ENCODE measurements around the gene C10orf105. TPM values are rescaled to one million over a fixed set of nuclear protein-coding genes. Genes with fewer than 3 reads are reported as not detected.

The C10orf105 gene
- total RNA-seq, 4 donors from 2014 or later: 0.07 to 1.2 TPM; not detected in 2

DNA sequence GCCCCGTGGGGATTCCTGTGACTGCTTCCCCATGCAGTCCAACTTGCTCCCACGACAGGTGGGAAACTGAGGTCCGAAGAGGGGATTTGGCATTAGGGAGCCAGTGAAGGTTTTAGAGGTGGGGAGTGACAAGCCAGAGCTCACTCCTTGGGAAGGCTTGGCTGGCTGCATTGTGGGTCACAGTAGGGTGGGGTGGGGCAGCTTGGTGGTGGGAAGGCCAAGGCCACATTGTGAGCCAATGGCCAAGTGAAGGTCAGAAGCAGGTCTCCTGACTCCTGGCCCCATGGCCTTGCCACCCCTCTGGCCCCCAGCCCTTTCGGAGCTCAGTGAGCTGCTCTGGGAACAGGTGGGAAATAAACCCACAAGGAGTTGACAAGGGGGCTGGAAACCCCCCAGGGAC, 2.5 kb downstream of the C10orf105 start:
- no peak for DNase-seq
- Histone ChIP-seq H3K27me3 (no peaks in the 10 kb centered on the region), H3K4me1 (peaks cover 17 to 51% of the 10 kb centered on the region in 2 donors), H3K4me3 (no peak overlapping the region), H3K27ac (peak overlapping the region; percentile 28 to 67), H3K36me3 (no peaks in the 10 kb centered on the region), H3K9me3 (no peaks in the 10 kb centered on the region)
- TF ChIP-seq POLR2A (IDR thresholded peaks at IDR 0.05) (no peak), CTCF (IDR thresholded peaks at IDR 0.05) (no peak)
- intact Hi-C loops (cut with DNase I; ENCODE audit: low total_unique reads): no loop called here

DNA sequence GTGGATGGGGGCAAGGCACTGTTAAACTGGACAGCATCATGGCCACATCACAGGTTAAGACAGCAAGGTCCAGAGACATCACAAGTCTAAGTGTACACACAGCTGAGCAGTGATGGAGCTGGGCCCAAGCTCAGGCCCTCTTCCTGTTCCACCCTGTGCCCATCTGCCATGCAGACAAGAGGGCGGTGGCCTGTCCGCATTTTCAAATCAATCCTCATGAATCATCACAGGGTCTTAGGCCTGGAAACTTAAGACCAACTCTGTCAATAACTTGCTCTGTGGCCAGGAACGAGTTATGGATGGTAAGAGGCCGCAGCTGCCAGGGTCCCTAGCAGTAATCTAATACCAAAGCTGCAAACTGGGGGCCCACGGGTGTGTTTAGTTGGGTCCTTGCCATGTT, 3.2 kb downstream of the C10orf105 start:
- intact Hi-C loops (cut with DNase I; ENCODE audit: low total_unique reads): no loop called here
- no peaks in the 10 kb centered on the region for H3K36me3 ChIP-seq
- H3K4me3 ChIP-seq: no peak overlapping the region
- no peak for DNase-seq
- no peaks in the 10 kb centered on the region for H3K27me3 ChIP-seq
- H3K4me1 ChIP-seq: peaks cover 17 to 51% of the 10 kb centered on the region in 2 donors
- no peaks in the 10 kb centered on the region for H3K9me3 ChIP-seq
- H3K27ac ChIP-seq: peak overlapping the region in 1 of 2 donors; percentile 95
- TF ChIP-seq POLR2A (IDR thresholded peaks at IDR 0.05): no peak
- TF ChIP-seq CTCF (IDR thresholded peaks at IDR 0.05): no peak

- intact Hi-C loops (cut with DNase I; ENCODE audit: low total_unique reads): no loop called here
- H3K4me3 ChIP-seq: no peak overlapping the region
- peak overlapping the region in 1 of 2 donors; percentile 95 for H3K27ac ChIP-seq
- H3K36me3 ChIP-seq: no peaks in the 10 kb centered on the region
- no peaks in the 10 kb centered on the region for H3K27me3 ChIP-seq
- H3K9me3 ChIP-seq: no peaks in the 10 kb centered on the region
- H3K4me1 ChIP-seq: peaks cover 17 to 51% of the 10 kb centered on the region in 2 donors
- no peak for TF ChIP-seq POLR2A (IDR thresholded peaks at IDR 0.05)
- TF ChIP-seq CTCF (IDR thresholded peaks at IDR 0.05): no peak
- no peak for DNase-seq
Observed at GRCh38 chr10:71715860-71716259, 3.7 kb downstream of the C10orf105 start.

DNA sequence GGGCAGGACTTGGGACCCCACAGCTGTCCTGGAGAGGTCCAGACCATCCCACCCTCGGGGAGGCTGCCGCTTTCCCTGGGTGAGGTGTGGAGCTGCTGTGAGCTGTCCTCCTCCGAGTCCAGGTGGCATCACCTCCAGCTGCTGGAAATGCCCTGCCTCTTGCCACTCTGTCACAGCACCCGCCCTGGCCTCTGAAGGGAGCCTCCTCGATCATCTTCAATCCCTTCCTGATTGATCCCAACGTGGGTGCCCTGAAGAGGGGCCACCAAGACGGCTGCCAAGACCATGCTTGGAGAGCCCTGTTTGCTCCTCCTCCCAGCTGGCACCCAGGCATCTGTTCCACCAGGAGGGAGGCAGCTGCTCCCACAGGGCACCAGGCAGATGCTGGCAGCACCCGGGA, 4.6 kb downstream of the C10orf105 start:
- no peak for DNase-seq
- Histone ChIP-seq H3K4me1 (peaks cover 17 to 51% of the 10 kb centered on the region in 2 donors), H3K27ac (peak overlapping the region; percentile 94 to 95), H3K36me3 (no peaks in the 10 kb centered on the region), H3K27me3 (no peaks in the 10 kb centered on the region), H3K9me3 (no peaks in the 10 kb centered on the region), H3K4me3 (no peak overlapping the region)
- intact Hi-C loops (cut with DNase I; ENCODE audit: low total_unique reads): no loop called here
- no peak for TF ChIP-seq CTCF (IDR thresholded peaks at IDR 0.05)
- TF ChIP-seq POLR2A (IDR thresholded peaks at IDR 0.05): no peak

GRCh38 chr10:71714592-71714991, 5.0 kb downstream of the C10orf105 start:
- no peak for DNase-seq
- Histone ChIP-seq H3K27me3 (no peaks in the 10 kb centered on the region), H3K9me3 (no peaks in the 10 kb centered on the region), H3K27ac (peak overlapping the region; percentile 94 to 95), H3K36me3 (no peaks in the 10 kb centered on the region), H3K4me1 (peaks cover 17 to 51% of the 10 kb centered on the region in 2 donors), H3K4me3 (no peak overlapping the region)
- TF ChIP-seq POLR2A (IDR thresholded peaks at IDR 0.05) (no peak), CTCF (IDR thresholded peaks at IDR 0.05) (no peak)
- intact Hi-C loops (cut with DNase I; ENCODE audit: low total_unique reads): no loop called here

Measured in uterus (tissue), 4 donors.